ENCODE data around the gene SCO1. TPM values are rescaled to one million over a fixed set of nuclear protein-coding genes. Genes with fewer than 3 reads are reported as not detected.
A peak's percentile ranks its signal among the peaks of the same experiment; 100 is the strongest.
"Not testable (repeated sequence)": the region's sequence is repeated elsewhere in the genome, so short reads cannot be mapped to it uniquely, and the experiment has no call there.

The SCO1 gene
- total and polyA plus RNA-seq, 7 donors, result 17.5 to 38.9 (median 28.6) TPM

- TF ChIP-seq, protein P1, sequence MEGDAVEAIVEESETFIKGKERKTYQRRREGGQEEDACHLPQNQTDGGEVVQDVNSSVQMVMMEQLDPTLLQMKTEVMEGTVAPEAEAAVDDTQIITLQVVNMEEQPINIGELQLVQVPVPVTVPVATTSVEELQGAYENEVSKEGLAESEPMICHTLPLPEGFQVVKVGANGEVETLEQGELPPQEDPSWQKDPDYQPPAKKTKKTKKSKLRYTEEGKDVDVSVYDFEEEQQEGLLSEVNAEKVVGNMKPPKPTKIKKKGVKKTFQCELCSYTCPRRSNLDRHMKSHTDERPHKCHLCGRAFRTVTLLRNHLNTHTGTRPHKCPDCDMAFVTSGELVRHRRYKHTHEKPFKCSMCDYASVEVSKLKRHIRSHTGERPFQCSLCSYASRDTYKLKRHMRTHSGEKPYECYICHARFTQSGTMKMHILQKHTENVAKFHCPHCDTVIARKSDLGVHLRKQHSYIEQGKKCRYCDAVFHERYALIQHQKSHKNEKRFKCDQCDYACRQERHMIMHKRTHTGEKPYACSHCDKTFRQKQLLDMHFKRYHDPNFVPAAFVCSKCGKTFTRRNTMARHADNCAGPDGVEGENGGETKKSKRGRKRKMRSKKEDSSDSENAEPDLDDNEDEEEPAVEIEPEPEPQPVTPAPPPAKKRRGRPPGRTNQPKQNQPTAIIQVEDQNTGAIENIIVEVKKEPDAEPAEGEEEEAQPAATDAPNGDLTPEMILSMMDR (IDR thresholded peaks at IDR 0.05), result no peak
- Histone ChIP-seq H3K9me3 (no peaks in the 10 kb centered on the region), H3K27ac (no peak overlapping the region), H3K27me3 (ENCODE audit: insufficient read depth in 3 of 3, low read length in 2 of 3) (no peaks in the 10 kb centered on the region), H3K36me3 (ENCODE audit: insufficient read depth in 1 of 2, low read depth in 1 of 2) (no peaks in the 10 kb centered on the region), H3K4me1 (no peaks in the 10 kb centered on the region), H3K4me3 (no peak overlapping the region)
- intact Hi-C loops (cut with DNase I), result loop anchor here (1.0 to 2.0 kb wide), 2 partner anchors 107 to 108 kb away; no protein-coding TSS in a partner anchor
- no peak for DNase-seq
- no peak for ATAC-seq
- 86 to 95% (median 91%) methylated on average over 3 of the region's 3 CpGs for WGBS, 3 donors
Observed at GRCh38 chr17:10737736-10738135, 40.4 kb upstream of the SCO1 start.

DNA sequence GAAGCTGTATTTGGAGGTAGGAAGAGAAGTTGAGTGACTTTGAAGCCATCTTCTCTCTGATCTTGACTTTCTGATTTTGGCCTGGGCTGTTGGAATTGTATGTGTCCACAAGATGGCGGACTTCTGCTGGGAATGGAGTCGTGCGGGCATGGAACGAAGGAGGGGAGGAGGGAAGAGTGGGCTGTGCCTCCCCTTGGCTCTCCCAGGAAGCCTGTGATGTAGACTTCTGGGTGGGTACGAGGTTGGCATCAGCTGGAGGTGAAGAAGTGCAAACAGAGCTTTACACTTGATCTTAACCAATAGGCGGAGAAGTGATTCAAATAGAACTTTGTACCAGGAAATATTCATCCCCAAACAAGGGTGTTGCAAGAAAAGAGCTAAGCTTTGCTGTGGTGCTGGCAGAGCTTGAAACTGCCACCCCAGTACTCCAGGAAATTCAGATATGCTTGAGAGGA, 39.9 kb upstream of the SCO1 start:
- 15 to 16% (median 16%) methylated on average over 6 of the region's 6 CpGs for WGBS, 3 donors
- ATAC-seq (peak; percentile 80 to 91 (median 88)), DNase-seq (peak; percentile 34 to 69)
- H3K36me3 ChIP-seq (ENCODE audit: insufficient read depth in 1 of 2, low read depth in 1 of 2), result no peaks in the 10 kb centered on the region
- intact Hi-C loops (cut with DNase I), result loop anchor here (1.0 to 2.0 kb wide), 2 partner anchors 108 kb away; no protein-coding TSS in a partner anchor
- no peak overlapping the region for H3K27ac ChIP-seq
- H3K27me3 ChIP-seq (ENCODE audit: insufficient read depth in 3 of 3, low read length in 2 of 3), result no peaks in the 10 kb centered on the region
- H3K4me3 ChIP-seq, result no peak overlapping the region
- TF ChIP-seq, protein P1 (IDR thresholded peaks at IDR 0.05), result peak; percentile 72
- no peaks in the 10 kb centered on the region for H3K9me3 ChIP-seq
- no peaks in the 10 kb centered on the region for H3K4me1 ChIP-seq

DNA sequence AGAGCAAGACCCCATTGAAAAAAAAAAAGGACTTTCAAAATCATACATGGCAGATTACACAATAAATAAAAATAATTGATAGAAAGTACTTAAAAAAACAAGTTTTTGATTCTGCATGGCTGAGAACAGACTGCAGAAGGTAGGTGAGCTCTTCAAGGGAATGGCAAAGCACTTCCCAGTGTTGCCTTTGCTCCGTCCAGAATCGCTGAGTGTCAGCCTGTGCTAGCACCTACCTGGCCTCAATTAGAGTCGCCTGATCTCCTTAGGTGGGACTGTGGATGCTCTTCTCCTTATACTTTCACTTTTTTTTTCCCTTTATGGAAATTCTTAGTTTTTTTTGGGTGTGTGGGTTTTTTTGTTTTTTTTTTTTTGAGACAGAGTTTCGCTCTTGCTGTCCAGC, 38.5 kb upstream of the SCO1 start:
- intact Hi-C loops (cut with DNase I), result loop anchor here in 1 of 2 donors (2.0 kb wide), 1 partner anchor 109 kb away; no protein-coding TSS in a partner anchor
- Histone ChIP-seq H3K27me3 (ENCODE audit: insufficient read depth in 3 of 3, low read length in 2 of 3) (no peaks in the 10 kb centered on the region), H3K27ac (no peak overlapping the region), H3K4me3 (no peak overlapping the region), H3K4me1 (peaks cover 2% of the 10 kb centered on the region), H3K36me3 (ENCODE audit: insufficient read depth in 1 of 2, low read depth in 1 of 2) (no peaks in the 10 kb centered on the region), H3K9me3 (no peaks in the 10 kb centered on the region)
- TF ChIP-seq, protein P1 (IDR thresholded peaks at IDR 0.05), result no peak
- WGBS, 3 donors, result 93 to 97% (median 94%) methylated on average over 4 of the region's 4 CpGs
- ATAC-seq (no peak), DNase-seq (no peak)

- 73 to 76% (median 75%) methylated on average over 2 of the region's 2 CpGs for WGBS, 3 donors
- H3K9me3 ChIP-seq, result no peaks in the 10 kb centered on the region
- TF ChIP-seq, protein P1 (IDR thresholded peaks at IDR 0.05), result no peak
- peaks cover 3% of the 10 kb centered on the region for H3K4me1 ChIP-seq
- ATAC-seq (no peak), DNase-seq (no peak)
- no peaks in the 10 kb centered on the region for H3K27me3 ChIP-seq (ENCODE audit: insufficient read depth in 3 of 3, low read length in 2 of 3)
- H3K27ac ChIP-seq, result no peak overlapping the region
- intact Hi-C loops (cut with DNase I), result no loop called here
- no peaks in the 10 kb centered on the region for H3K36me3 ChIP-seq (ENCODE audit: insufficient read depth in 1 of 2, low read depth in 1 of 2)
- no peak overlapping the region for H3K4me3 ChIP-seq
Observed at GRCh38 chr17:10735251-10735650, 37.9 kb upstream of the SCO1 start.

DNA sequence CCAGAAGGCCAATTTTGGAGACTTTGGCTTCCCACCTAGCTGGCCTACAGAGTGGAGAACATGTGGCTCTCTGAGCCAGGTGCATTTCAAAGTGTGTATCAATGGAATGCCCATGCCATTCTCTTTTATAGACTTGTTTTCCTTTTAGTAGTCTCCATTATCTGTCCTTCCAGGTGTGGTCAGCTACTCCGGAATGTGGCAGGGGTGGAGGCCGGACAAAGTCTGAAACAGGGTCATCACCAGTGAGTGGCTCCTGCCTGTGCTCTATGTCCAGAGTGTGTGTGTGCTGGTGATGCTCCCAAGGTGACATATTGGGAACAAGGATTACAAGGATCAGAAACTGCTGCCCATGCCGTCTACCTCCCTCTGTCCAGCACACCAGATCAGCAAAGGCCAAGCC, 36.3 kb upstream of the SCO1 start:
- no peaks in the 10 kb centered on the region for H3K36me3 ChIP-seq (ENCODE audit: insufficient read depth in 1 of 2, low read depth in 1 of 2)

DNA sequence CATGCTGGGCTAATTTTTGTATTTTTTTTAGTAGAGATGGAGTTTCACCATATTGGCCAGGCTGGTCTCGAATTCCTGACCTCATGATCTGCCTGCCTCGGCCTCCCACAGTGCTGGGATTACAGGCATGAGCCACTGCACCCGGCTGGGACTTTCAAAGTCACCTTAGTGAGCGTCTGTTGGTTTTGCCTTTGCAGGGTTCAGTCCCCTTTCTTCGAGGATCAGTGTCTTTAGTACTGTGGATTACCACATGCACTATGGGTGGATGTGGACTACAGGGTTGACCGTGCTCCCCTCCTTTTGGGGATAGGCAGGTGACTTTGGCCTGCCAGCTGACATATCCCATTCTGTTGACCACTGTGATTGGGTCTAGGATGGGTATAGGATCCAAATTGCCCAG, 34.8 kb upstream of the SCO1 start:
- H3K27me3 ChIP-seq (ENCODE audit: insufficient read depth in 3 of 3, low read length in 2 of 3); H3K27ac ChIP-seq; intact Hi-C loops (cut with DNase I); H3K9me3 ChIP-seq; H3K36me3 ChIP-seq (ENCODE audit: insufficient read depth in 1 of 2, low read depth in 1 of 2); H3K4me1 ChIP-seq; DNase-seq; H3K4me3 ChIP-seq; ATAC-seq: not testable (repeated sequence)
- WGBS, 3 donors, result 82 to 89% (median 85%) methylated on average over 6 of the region's 6 CpGs

More for the DNA sequence above, 36.3 kb upstream of the SCO1 start:
- ATAC-seq, result no peak
- WGBS, 3 donors, result 85 to 98% (median 87%) methylated on average over 3 of the region's 3 CpGs
- no peak overlapping the region for H3K27ac ChIP-seq
- DNase-seq, result no peak
- no peaks in the 10 kb centered on the region for H3K9me3 ChIP-seq
- H3K4me3 ChIP-seq, result no peak overlapping the region
- TF ChIP-seq, protein P1 (IDR thresholded peaks at IDR 0.05), result no peak
- intact Hi-C loops (cut with DNase I), result no loop called here
- no peaks in the 10 kb centered on the region for H3K27me3 ChIP-seq (ENCODE audit: insufficient read depth in 3 of 3, low read length in 2 of 3)
- peaks cover 3% of the 10 kb centered on the region for H3K4me1 ChIP-seq

All from psoas muscle (tissue), 8 donors.